SW 1271 (cell line): ENCODE data around the gene CCDC187.
A peak's percentile ranks its signal among the peaks of the same experiment; 100 is the strongest.

Source experiments
- DNase-seq, 2 experiments: peaks; one replicate each; lab custom pipeline; 2025; lab: John Stamatoyannopoulos, UW

CCDC187 gene

DNA sequence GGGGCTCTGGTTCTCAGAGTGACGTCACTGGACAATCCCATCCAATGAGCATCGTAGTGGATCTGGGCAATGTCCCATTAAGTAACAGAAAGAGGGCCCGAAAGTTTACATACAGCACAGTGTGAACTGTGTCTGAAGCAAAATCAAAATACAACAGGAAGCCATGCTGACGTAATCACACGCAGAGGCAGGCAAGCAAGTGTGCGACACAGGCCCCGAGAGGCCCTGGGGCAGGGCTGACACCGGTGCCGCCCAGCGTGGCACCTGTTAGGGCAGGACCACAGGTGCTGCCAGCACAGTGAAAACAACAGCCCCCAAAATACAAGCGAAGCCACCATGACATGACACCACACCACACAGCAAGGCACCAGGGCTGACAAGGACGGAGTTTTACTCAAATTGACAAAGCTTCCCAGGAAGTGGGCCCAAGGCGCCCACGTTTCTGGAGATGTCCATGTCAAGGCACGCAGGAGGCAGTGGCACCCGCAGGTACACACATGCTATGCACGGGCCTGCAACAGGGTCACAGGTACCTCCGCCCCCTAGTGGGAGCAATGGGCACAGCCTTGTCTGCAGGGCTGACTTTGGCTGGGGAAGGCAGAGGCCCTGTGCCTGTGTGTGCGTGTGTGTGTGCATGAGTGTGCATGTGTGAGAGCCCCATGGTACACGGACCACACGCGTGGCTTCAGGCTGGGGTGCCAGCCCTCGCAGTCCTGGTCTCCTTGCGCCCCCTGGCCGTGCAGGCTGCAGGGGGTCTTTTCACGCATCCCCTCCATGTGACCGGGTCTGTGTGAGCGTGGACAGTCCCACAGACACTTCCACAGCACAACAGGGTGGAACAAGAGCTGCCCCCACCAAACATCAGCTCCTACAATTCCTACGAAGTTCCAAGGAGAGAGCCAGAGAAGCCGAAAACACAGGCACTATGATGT, 77.9 kb downstream of the CCDC187 start:
- DNase-seq: peak in 1 of 2 experiments; percentile 30

- DNase-seq: no peak
Measured at GRCh38 chr9:136225366-136225747, 78.5 kb downstream of the CCDC187 start.

GRCh38 chr9:136223871-136224640, 79.8 kb downstream of the CCDC187 start:
- DNase-seq: no peak

DNA sequence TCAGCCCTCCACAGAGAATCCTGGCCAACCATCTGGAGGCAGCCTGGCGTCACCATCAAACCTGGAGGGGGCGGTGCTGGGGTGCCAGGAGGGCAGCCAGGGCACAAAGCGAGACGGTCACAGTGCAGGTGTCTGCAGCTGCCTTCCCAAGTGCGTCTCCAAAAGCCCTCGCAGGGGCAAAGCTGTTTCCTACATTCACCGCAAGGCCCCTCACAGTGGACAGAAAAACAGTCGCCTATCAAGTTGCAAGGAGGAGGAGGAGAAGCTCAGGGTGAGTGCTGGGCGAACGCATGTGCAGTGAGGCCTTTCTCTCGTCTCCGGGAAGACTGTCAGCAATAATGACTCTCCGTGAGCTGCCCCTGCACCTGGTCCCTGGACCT, 81.0 kb downstream of the CCDC187 start:
- no peak for DNase-seq

DNA sequence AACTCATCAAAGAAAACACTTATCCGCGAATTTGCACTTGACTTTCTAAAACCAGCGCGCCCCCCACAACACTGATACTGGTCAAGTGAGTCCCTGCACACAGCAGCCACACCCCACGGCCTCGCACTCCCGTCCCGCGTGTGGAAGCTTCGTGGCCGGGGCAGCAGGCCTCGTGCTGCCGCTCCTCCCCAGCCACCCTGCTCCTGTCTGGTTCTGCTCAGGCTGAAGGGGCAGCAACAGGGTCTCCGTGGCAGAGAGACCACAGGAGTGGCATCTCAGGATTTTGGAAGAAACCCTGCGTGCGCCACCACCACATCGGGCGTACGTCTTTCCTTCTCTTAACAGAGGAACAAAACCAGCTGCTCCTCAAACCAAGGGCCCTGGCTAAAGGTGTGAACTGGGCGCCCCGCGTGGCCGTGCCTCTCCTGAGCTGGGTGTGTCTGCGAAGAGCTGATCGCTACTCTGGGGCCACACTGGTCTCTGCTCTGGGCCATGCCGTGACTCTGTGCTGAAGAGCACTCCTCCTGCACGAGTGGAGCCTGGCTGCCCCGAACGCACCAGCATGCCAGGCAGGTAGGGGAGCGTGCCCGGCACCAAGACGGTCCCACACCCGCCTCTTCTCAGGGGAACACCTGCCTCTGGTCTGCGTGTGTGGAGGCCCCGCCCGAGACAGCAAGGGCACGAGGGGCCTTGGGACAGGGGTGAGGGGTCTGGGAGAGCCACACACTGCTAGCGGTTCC, 81.6 kb downstream of the CCDC187 start:
- no peak for DNase-seq

DNA sequence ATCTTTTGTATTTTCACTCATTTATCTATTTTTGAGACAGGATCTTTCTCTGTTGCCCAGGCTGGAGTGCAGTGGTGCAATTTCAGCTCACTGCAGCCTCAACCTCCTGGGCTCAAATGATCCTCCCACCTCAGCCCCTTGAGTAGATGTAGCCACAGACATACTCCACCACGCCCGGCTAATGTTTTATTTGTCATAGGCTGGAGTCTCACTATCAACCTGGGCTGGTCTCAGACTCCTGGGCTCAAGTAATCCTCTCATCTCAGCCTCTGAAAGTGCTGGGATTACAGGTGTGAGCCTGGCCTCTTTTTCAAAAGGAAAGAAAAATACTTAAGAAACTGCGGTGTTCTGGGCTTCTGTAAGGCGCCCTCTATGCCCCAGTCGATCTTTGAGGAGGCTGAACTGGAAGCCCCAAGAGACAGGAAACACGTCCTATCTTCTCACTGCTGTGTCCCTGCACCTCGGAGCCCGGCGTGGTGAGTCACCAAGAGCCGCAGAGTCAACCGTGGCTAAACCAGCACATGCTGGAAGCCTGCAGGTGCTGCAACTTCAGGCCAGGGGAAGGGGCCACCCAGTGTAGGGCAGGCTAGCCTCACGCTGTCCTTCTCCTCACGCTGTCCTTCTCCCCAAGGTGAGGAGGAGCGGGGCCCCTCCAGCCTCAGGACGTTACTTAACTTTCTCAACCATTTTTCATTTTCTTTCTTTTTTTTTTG, 83.7 kb downstream of the CCDC187 start:
- DNase-seq: peak; percentile 63 to 87

GRCh38 chr9:136219276-136219675, 84.6 kb downstream of the CCDC187 start:
- DNase-seq: no peak

DNA sequence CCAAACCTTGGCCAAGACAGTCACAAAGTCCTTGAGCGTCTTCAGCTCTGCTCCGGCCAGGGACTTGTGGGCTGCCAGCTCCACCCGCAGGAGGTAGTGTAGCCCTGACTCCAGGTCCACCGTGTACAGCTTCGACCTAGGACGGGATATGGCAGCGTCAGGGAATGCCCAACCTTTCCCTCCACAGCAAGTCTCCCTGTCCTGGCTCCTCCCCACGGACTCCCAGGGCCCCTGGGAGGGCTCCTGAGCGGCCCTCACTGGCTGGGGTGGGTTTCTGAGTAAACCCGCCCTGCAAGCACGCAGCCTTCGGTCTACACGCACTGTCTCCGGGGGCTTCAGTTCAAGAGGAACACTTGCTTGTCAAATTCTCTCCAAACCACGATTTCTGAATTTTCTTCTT, 85.2 kb downstream of the CCDC187 start:
- no peak for DNase-seq

- no peak for DNase-seq
Measured at GRCh38 chr9:136218271-136218670, 85.6 kb downstream of the CCDC187 start.

- no peak for DNase-seq
Measured at GRCh38 chr9:136216541-136217244, 87.2 kb downstream of the CCDC187 start.

DNA sequence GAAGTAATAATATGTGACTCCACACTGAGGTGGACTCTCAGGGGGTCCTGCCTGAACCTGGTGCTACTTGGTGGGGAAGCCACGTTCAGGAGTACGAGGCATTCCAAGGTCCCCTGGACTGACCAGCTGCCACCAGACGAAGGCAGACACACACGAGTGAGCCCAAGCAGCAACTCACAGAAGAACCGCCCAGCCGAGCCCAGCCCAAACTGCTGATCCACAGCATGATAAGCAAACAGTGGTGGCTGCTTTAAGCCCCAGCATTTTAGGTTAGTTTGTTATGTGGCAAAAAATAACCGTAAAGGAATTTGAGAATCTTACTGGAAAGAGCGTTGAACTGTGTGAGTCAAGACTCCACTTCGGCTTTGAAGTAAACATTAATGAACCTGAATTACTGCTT, 90.2 kb downstream of the CCDC187 start:
- no peak for DNase-seq

GRCh38 chr9:136212345-136212950, 91.4 kb downstream of the CCDC187 start:
- no peak for DNase-seq

- no peak for DNase-seq
Measured at GRCh38 chr9:136211441-136212344, 92.2 kb downstream of the CCDC187 start.

GRCh38 chr9:136211006-136211405, 92.9 kb downstream of the CCDC187 start:
- DNase-seq: no peak

- DNase-seq: no peak
Measured at GRCh38 chr9:136210276-136210675, 93.6 kb downstream of the CCDC187 start.

GRCh38 chr9:136209786-136210185, 94.1 kb downstream of the CCDC187 start:
- no peak for DNase-seq

- no peak for DNase-seq
Measured at GRCh38 chr9:136209232-136209631, 94.7 kb downstream of the CCDC187 start.

GRCh38 chr9:136208675-136209074, 95.2 kb downstream of the CCDC187 start:
- no peak for DNase-seq

- no peak for DNase-seq
Measured at GRCh38 chr9:136207616-136208015, 96.3 kb downstream of the CCDC187 start.
